GM18520 (cell line): ENCODE measurements around the gene ASB1.

Experiments used
- ATAC-seq: cut with Tn5 transposase; IDR thresholded peaks from one replicate; pipeline ENCODE4 v1.9.1; 2021; ENCODE audit not compliant: unreplicated experiment

Gene ASB1

GRCh38 chr2:238489896-238490295 is 63.2 kb downstream of the ASB1 start:
- ATAC-seq: no peak

GRCh38 chr2:238492840-238493239 is 66.1 kb downstream of the ASB1 start:
- no peak for ATAC-seq

- no peak for ATAC-seq
These were observed 66.7 kb downstream of the ASB1 start for GRCh38 chr2:238493411-238493810.

GRCh38 chr2:238493880-238494572 is 67.3 kb downstream of the ASB1 start:
- ATAC-seq: no peak

- ATAC-seq: no peak
These were observed 67.8 kb downstream of the ASB1 start for GRCh38 chr2:238494573-238494961.

GRCh38 chr2:238495422-238495821 is 68.7 kb downstream of the ASB1 start:
- ATAC-seq: no peak

- no peak for ATAC-seq
These were observed 70.3 kb downstream of the ASB1 start for GRCh38 chr2:238496756-238497609.

GRCh38 chr2:238497610-238498005 is 70.9 kb downstream of the ASB1 start:
- no peak for ATAC-seq

GRCh38 chr2:238498188-238498587 is 71.5 kb downstream of the ASB1 start:
- no peak for ATAC-seq

GRCh38 chr2:238498691-238499295 is 72.1 kb downstream of the ASB1 start:
- no peak for ATAC-seq

- ATAC-seq: no peak
These were observed 73.2 kb downstream of the ASB1 start for GRCh38 chr2:238499731-238500580.

GRCh38 chr2:238501311-238501710 is 74.6 kb downstream of the ASB1 start:
- ATAC-seq: no peak
